ENCODE data around the gene MALT1.
A peak's percentile ranks its signal among the peaks of the same experiment; 100 is the strongest.

DNA sequence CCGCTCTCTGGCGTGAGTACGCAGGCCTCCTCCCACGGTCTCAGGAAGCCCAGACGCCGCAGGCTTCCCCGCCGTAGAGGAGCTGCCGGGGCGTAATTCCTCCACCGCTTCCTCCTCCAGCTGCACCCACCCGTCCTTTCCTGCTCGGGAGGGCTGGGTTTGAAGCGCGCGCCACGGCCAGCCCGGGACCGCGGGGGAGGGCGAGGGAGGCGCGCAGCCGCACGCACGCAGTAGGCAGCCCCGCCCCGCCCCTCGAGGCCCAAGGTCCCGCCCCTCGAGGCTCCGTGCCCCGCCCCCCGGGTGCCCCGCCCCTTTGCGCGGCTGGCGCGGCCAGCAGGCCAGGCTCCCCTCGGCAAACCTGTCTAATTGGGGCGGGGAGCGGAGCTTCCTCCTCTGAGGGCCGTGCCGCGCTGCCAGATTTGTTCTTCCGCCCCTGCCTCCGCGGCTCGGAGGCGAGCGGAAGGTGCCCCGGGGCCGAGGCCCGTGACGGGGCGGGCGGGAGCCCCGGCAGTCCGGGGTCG is at the start of gene MALT1:
- TF ChIP-seq POLR2A (IDR thresholded peaks at IDR 0.05): peak; percentile 59
- TF ChIP-seq EP300 (IDR thresholded peaks at IDR 0.05): no peak
- TF ChIP-seq, protein P1, sequence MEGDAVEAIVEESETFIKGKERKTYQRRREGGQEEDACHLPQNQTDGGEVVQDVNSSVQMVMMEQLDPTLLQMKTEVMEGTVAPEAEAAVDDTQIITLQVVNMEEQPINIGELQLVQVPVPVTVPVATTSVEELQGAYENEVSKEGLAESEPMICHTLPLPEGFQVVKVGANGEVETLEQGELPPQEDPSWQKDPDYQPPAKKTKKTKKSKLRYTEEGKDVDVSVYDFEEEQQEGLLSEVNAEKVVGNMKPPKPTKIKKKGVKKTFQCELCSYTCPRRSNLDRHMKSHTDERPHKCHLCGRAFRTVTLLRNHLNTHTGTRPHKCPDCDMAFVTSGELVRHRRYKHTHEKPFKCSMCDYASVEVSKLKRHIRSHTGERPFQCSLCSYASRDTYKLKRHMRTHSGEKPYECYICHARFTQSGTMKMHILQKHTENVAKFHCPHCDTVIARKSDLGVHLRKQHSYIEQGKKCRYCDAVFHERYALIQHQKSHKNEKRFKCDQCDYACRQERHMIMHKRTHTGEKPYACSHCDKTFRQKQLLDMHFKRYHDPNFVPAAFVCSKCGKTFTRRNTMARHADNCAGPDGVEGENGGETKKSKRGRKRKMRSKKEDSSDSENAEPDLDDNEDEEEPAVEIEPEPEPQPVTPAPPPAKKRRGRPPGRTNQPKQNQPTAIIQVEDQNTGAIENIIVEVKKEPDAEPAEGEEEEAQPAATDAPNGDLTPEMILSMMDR (IDR thresholded peaks at IDR 0.05): no peak
